ENCODE results near the gene ECT2L.

GRCh38 chr6:138774370-138774769 is 21.5 kb upstream of the ECT2L start:
- TF ChIP-seq CTCF (IDR thresholded peaks at IDR 0.05; ENCODE audit: low read length) (no peak), EZH2 (IDR thresholded peaks at IDR 0.05; ENCODE audit: borderline replicate concordance, low read length) (no peak)
